ENCODE measurements around the gene PHOX2A.

- TF ChIP-seq YY1 (IDR thresholded peaks at IDR 0.05; ENCODE audit: insufficient read depth, insufficient read length) (no peak), SUZ12 (IDR thresholded peaks at IDR 0.05; ENCODE audit: extremely low read depth, insufficient read depth, insufficient read length) (no peak), ZNF274 (IDR thresholded peaks at IDR 0.05; ENCODE audit: low read depth, low read length) (no peak)
Observed at GRCh38 chr11:72236774-72237111, 7.2 kb downstream of the PHOX2A start.

All from NT2/D1 (cell line).